ENCODE measurements around the gene GNB1. TPM values are rescaled to one million over a fixed set of nuclear protein-coding genes. Genes with fewer than 3 reads are reported as not detected.

GNB1 gene
- total and polyA plus RNA-seq, 2 experiments from 2014 or later = 134 to 175 TPM

GRCh38 chr1:1776672-1777582 is 114.0 kb downstream of the GNB1 start:
- peak overlapping the region; percentile 92 for H3K4me2 ChIP-seq
- H3K4me1 ChIP-seq (ENCODE audit: insufficient read depth) = peaks cover 49% of the 10 kb centered on the region
- peak overlapping the region; percentile 96 for H3K27ac ChIP-seq
- no peaks in the 10 kb centered on the region for H3K27me3 ChIP-seq
- peak; percentile 41 for DNase-seq (ENCODE audit: low spot score)
- peaks cover 24% of the 10 kb centered on the region for H4K20me1 ChIP-seq (ENCODE audit: insufficient read depth, poor library complexity, severe bottlenecking)
- H3K79me2 ChIP-seq = peaks cover 60% of the 10 kb centered on the region
- TF ChIP-seq EZH2 (IDR thresholded peaks at IDR 0.05; ENCODE audit: borderline replicate concordance) = no peak
- TF ChIP-seq EZH2phosphoT487 (IDR thresholded peaks at IDR 0.05; ENCODE audit: low read depth, severe bottlenecking, unreplicated experiment) = no peak
- TF ChIP-seq CTCF (IDR thresholded peaks at IDR 0.05; ENCODE audit: poor library complexity) = no peak
- no peak overlapping the region for H2AFZ ChIP-seq
- H3K4me3 ChIP-seq = peak overlapping the region; percentile 35
- no peaks in the 10 kb centered on the region for H3K9me3 ChIP-seq (ENCODE audit: low read depth)
- H3K36me3 ChIP-seq (replicated peaks; ENCODE audit: insufficient read depth, low read depth) = no peaks in the 10 kb centered on the region
- WGBS (ENCODE audit: low lambda C conversion rate, missing lambda C conversion rate) = 65% methylated on average over 9 of the region's 9 CpGs
- no peaks in the 10 kb centered on the region for H3K9me2 ChIP-seq (replicated peaks; ENCODE audit: insufficient read depth)

- Histone ChIP-seq H2AFZ (no peak overlapping the region), H4K20me1 (ENCODE audit: insufficient read depth, poor library complexity, severe bottlenecking) (peaks cover 29% of the 10 kb centered on the region), H3K9me2 (replicated peaks; ENCODE audit: insufficient read depth) (no peaks in the 10 kb centered on the region), H3K4me3 (no peak overlapping the region), H3K27ac (peak overlapping the region; percentile 96), H3K27me3 (no peaks in the 10 kb centered on the region), H3K9me3 (ENCODE audit: low read depth) (no peaks in the 10 kb centered on the region), H3K4me2 (peak overlapping the region; percentile 92), H3K4me1 (ENCODE audit: insufficient read depth) (peaks cover 40% of the 10 kb centered on the region), H3K79me2 (peaks cover 74% of the 10 kb centered on the region), H3K36me3 (replicated peaks; ENCODE audit: insufficient read depth, low read depth) (no peaks in the 10 kb centered on the region)
- TF ChIP-seq EZH2phosphoT487 (IDR thresholded peaks at IDR 0.05; ENCODE audit: low read depth, severe bottlenecking, unreplicated experiment) (no peak), EZH2 (IDR thresholded peaks at IDR 0.05; ENCODE audit: borderline replicate concordance) (no peak), CTCF (IDR thresholded peaks at IDR 0.05; ENCODE audit: poor library complexity) (no peak)
- 78% methylated on average over 11 of the region's 11 CpGs for WGBS (ENCODE audit: low lambda C conversion rate, missing lambda C conversion rate)
- DNase-seq (ENCODE audit: low spot score) = no peak
Observed at GRCh38 chr1:1775327-1776226, 115.3 kb downstream of the GNB1 start.

GRCh38 chr1:1773874-1774273 is 117.0 kb downstream of the GNB1 start:
- H3K79me2 ChIP-seq = peaks cover 91% of the 10 kb centered on the region
- WGBS (ENCODE audit: low lambda C conversion rate, missing lambda C conversion rate) = 100% methylated on average over 4 of the region's 4 CpGs
- H3K27ac ChIP-seq = no peak overlapping the region
- no peak overlapping the region for H2AFZ ChIP-seq
- H3K27me3 ChIP-seq = no peaks in the 10 kb centered on the region
- H3K4me3 ChIP-seq = no peak overlapping the region
- DNase-seq (ENCODE audit: low spot score) = no peak
- no peak overlapping the region for H3K4me2 ChIP-seq
- no peaks in the 10 kb centered on the region for H3K9me3 ChIP-seq (ENCODE audit: low read depth)
- no peaks in the 10 kb centered on the region for H3K36me3 ChIP-seq (replicated peaks; ENCODE audit: insufficient read depth, low read depth)
- TF ChIP-seq EZH2phosphoT487 (IDR thresholded peaks at IDR 0.05; ENCODE audit: low read depth, severe bottlenecking, unreplicated experiment) = no peak
- no peak for TF ChIP-seq CTCF (IDR thresholded peaks at IDR 0.05; ENCODE audit: poor library complexity)
- TF ChIP-seq EZH2 (IDR thresholded peaks at IDR 0.05; ENCODE audit: borderline replicate concordance) = no peak
- H3K4me1 ChIP-seq (ENCODE audit: insufficient read depth) = peaks cover 24% of the 10 kb centered on the region
- no peaks in the 10 kb centered on the region for H3K9me2 ChIP-seq (replicated peaks; ENCODE audit: insufficient read depth)
- peaks cover 33% of the 10 kb centered on the region for H4K20me1 ChIP-seq (ENCODE audit: insufficient read depth, poor library complexity, severe bottlenecking)
